Measurements from ENCODE around the gene PSEN2.

PSEN2 gene

DNA sequence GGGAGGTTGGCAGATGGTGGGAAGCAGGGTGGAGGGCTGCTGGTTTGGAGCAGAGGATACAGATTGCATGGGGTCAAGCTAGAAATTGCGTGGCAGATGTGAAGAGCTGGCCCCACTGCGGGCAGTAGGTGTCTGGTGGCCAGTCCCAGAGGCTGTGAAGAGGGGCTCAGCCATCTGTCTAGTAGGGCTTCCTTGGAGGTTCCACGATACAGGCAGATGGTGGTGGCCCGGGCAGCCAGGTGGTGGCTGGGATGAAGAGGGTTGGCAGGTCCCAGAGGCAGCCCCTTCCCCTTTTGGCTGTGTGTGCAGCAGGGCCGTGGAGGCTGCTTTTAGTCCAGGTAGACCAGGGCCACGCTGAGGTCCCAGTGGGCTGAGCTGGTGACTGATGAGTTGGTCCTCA, 16.6 kb downstream of the PSEN2 start:
- DNase-seq: no peak

- DNase-seq: no peak
Observed at GRCh38 chr1:226888021-226888420, 17.6 kb downstream of the PSEN2 start.

- no peak for DNase-seq
Observed at GRCh38 chr1:226888816-226889215, 18.4 kb downstream of the PSEN2 start.

GRCh38 chr1:226889616-226890330, 19.4 kb downstream of the PSEN2 start:
- no peak for DNase-seq

DNA sequence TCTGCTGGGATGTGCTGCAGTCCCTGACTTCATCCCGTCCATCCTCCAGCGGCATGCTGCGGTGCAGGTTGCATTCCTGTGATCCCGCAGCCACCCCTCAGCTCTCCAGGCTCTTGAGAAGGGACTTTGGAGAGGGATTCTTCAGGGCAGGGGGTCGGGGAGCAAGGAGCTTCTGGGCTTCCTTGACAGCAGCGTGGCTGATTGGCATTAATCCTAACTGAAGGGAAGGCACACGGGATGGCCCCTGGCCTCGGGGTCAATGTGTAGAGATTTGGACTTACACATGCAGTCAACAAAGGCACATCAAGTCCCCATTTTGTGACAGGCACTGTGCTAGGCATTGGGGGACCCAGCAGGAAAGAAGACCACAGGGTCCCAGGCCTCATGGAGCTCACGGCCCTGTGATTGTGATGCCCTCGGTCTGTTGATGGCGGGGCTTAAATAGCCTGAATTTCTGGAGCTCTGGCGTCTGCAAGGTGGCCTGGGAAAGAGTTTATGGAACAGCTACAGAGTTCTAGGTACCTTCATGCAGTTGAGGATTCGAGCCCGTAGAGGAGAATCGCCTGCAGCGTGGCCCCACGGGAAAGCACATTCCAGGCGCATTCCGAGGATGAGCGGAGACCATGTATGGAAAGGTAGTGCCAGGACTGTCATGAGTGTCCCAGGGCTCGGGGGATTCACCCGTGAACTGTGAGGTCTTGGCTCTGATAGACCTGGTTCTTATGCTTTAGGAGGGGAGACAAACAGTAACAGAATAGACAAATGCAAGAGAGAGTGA, 20.1 kb downstream of the PSEN2 start:
- DNase-seq: no peak

GRCh38 chr1:226891346-226891745, 20.9 kb downstream of the PSEN2 start:
- no peak for DNase-seq

GRCh38 chr1:226891846-226892523, 21.6 kb downstream of the PSEN2 start:
- no peak for DNase-seq

DNA sequence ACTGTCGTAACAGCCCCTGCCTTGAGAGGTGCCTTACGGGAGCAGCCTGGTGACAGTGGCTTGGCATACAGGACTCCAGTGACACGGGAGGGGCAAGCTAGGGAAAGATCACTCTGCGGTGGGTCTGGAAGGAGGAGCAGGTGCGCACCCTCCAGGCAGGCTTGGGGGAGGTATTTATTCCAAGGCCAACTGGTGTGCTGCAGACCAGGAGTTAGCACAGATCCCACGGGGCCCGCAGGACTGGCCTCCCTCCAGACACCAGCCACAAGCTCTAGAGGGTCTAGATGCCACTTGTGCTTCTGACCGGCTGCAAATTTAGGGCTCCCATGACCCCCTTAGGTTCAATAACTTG, 22.1 kb downstream of the PSEN2 start:
- DNase-seq: no peak

- DNase-seq: no peak
Observed at GRCh38 chr1:226893936-226894335, 23.5 kb downstream of the PSEN2 start.

DNA sequence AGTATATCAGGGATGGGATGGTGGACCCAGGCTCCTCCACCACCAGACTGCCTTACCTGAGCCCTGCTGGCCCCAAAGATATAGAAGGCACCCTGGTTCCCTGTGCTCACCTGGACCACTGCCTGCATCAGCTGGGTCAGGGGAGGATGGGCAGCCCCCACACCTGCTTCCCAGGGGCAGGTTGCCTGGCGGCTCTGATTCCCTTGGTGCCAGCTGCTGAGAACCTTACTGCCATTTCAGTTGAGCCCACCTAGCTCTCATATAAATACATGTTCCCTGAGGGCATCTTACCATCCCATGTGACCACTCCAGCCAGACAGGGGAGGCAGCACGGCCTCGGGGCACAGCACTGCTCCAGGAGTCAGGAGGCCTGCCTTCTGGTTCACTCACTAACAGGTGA, 24.4 kb downstream of the PSEN2 start:
- no peak for DNase-seq

- no peak for DNase-seq
Observed at GRCh38 chr1:226895644-226896043, 25.2 kb downstream of the PSEN2 start.

DNA sequence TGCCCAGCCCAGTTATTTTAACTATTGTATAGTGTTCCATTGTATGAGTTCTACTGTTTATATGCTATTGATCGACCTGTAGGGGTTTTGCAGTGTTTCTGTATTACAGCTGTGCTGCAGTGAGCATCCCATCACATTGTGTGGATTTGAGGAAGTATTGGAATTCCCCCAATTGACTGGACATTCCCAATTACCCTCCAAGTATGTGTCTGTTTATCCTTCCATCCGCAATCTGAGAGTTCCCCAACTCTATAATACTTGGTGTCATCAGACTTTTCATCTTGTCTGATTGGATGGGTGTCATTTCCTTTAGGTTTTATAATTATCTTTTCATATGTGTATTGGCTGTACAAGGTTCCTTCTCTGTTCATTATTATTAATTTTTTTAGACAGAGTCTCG, 27.8 kb downstream of the PSEN2 start:
- no peak for DNase-seq

GRCh38 chr1:226901421-226901820, 31.0 kb downstream of the PSEN2 start:
- no peak for DNase-seq

DNA sequence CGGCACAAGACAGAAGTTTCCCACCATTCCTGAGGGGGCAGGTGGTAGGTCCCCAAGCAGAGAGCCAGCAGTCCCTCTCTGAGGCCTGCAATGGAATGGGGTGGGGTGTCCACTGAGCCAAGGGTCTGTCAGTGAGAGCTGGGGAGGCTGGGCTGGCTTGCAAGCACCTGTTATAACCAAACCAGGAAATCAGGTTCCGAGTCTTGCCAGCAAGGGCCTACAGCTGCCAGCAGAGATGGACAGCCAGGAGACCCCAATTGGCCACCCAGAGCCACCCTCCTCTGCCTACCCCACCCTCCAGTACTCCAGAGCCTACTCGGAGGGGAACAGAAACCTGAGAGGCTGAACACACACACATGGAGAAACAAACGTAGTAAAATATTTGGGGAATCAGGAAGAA, 32.2 kb downstream of the PSEN2 start:
- no peak for DNase-seq

GRCh38 chr1:226903819-226904716, 33.7 kb downstream of the PSEN2 start:
- DNase-seq: no peak

DNA sequence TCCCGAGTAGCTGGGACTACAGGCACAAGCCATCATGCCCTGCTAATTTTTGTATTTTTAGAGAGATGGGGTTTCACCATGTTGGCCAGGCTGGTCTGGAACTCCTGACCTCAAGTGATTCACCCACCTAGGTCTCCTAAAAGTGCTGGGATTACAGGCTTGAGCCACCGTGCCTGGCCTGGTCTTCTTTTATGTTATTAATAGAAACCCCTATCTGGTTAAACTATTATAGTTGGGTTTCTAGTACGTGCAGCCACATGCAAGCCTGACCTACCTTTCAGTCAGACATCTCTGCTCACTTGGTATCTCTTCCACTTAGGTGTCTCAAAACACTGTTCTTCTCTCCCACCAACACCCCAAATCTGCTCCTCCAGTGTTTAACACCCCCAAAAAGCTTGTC, 34.4 kb downstream of the PSEN2 start:
- DNase-seq: no peak

GRCh38 chr1:226908419-226908818, 38.0 kb downstream of the PSEN2 start:
- no peak for DNase-seq

GRCh38 chr1:226908913-226909312, 38.5 kb downstream of the PSEN2 start:
- DNase-seq: no peak

GRCh38 chr1:226912587-226913176, 42.3 kb downstream of the PSEN2 start:
- peak; percentile 76 for DNase-seq

GRCh38 chr1:226915672-226915995, 45.2 kb downstream of the PSEN2 start:
- no peak for DNase-seq

DNA sequence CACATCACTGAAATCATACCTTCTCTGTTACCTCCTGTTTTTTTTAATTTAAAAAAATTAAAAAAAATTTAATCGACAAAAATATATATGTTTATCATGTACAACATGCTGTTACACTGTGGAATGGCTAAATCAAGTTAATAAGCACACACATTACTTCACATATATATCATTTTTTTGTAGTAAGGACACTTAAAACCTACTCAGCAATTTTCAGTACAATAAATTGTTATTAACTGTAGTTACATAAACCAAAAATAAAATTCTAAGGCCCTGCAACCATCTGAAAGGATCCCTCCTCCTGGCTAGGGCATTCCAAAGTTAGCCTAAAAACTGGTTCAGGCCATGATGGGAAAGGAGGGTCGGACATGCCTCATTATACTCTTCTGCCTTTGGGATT, 46.1 kb downstream of the PSEN2 start:
- DNase-seq: no peak

DNA sequence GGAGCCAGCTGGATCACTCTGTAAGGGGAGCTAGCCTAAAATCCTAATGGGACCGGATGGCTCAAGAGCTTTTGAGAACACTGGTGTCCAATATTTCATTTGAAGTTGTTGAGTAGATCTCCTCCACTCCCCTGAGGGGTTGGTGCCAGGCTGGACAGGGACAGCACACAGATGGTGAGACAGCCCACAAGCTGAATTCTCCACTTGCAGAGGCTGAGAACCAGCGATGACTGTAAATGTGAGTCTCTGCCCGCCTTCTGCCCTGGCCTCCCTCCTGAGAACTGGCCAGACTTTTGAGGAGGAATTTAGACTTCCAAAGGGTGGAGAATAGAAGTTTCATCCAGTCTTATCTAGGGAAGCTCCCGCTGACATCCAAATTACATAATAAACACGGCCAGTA, 49.2 kb downstream of the PSEN2 start:
- no peak for DNase-seq

DNA sequence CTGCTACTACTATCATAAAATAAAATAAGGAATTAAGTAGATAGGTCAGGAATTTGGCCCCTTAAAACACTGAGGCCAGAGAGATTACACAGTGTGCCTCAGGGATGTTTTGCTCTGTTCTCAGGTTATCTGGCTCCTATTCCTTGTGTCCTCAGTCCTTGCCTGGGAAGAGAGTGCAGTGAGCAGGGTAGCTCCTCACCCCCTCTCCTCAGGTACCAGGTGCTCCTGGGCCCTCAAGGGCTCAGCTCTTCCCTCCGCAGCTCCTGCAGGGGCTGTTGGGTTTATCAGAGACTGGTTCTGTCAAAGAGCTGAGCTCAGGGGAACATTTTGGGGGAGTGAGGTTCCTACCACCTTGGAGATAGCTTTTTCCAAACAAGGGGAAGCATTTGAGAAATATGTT, 49.6 kb downstream of the PSEN2 start:
- DNase-seq: no peak

Data from activated effector memory CD4-positive, alpha-beta T cell treated with anti-CD3 and anti-CD28 coated beads, Interleukin-2, amount 50 U/mL, for 16 hours (primary cell).